DMS79 (cell line): ENCODE results near the gene LSAMP.

Experiments used
- DNase-seq: peaks from one replicate; lab custom pipeline; 2025; lab: John Stamatoyannopoulos, UW

LSAMP gene

GRCh38 chr3:116445311-116445841 lies at the start of gene LSAMP:
LSAMP (minus strand) TSS chr3:116445487.
- DNase-seq: peak; percentile 30

GRCh38 chr3:116492379-116492778 lies 47.1 kb upstream of the LSAMP start:
- no peak for DNase-seq

- DNase-seq: no peak
Observed at GRCh38 chr3:116483135-116483534, 37.8 kb upstream of the LSAMP start.

- no peak for DNase-seq
Observed at GRCh38 chr3:116476691-116477090, 31.4 kb upstream of the LSAMP start.

- no peak for DNase-seq
Observed at GRCh38 chr3:116474801-116475200, 29.5 kb upstream of the LSAMP start.

- DNase-seq: peak; percentile 91
Observed at GRCh38 chr3:116474032-116474780, 28.9 kb upstream of the LSAMP start.

- DNase-seq: no peak
Observed at GRCh38 chr3:116473602-116474001, 28.3 kb upstream of the LSAMP start.

GRCh38 chr3:116470605-116471197 lies 25.4 kb upstream of the LSAMP start:
- DNase-seq: no peak

- DNase-seq: no peak
Observed at GRCh38 chr3:116469546-116469945, 24.3 kb upstream of the LSAMP start.

- no peak for DNase-seq
Observed at GRCh38 chr3:116464276-116464798, 19.1 kb upstream of the LSAMP start.

- no peak for DNase-seq
Observed at GRCh38 chr3:116453666-116454346, 8.5 kb upstream of the LSAMP start.

GRCh38 chr3:116449546-116450350 lies 4.5 kb upstream of the LSAMP start:
- DNase-seq: no peak

GRCh38 chr3:116445990-116446389 lies 703 bp upstream of the LSAMP start:
- DNase-seq: no peak

GRCh38 chr3:116444819-116445310 lies 422 bp downstream of the LSAMP start:
- no peak for DNase-seq

GRCh38 chr3:116444115-116444747 lies 1.1 kb downstream of the LSAMP start:
- no peak for DNase-seq

GRCh38 chr3:116443191-116443661 lies 2.1 kb downstream of the LSAMP start:
- DNase-seq: no peak

- no peak for DNase-seq
Observed at GRCh38 chr3:116442331-116443021, 2.8 kb downstream of the LSAMP start.

GRCh38 chr3:116441652-116442051 lies 3.6 kb downstream of the LSAMP start:
- no peak for DNase-seq

- DNase-seq: no peak
Observed at GRCh38 chr3:116440196-116440595, 5.1 kb downstream of the LSAMP start.

- no peak for DNase-seq
Observed at GRCh38 chr3:116433552-116433951, 11.7 kb downstream of the LSAMP start.
